Astrocyte (in vitro differentiated cells and primary cell): ENCODE measurements around the gene WNT3A. TPM values are rescaled to one million over a fixed set of nuclear protein-coding genes. Genes with fewer than 3 reads are reported as not detected.

Source experiments
- DNase-seq: peaks from one replicate; pipeline ENCODE4 v3.0.0-alpha.2; 2010; ENCODE audit warnings: low read depth
- FAIRE-seq: peaks from 2 replicates; lab custom pipeline; 2011; peaks lifted over from hg19 to GRCh38; lab: Jason Lieb, UNC
- H2AFZ ChIP-seq: 2 replicates; pipeline ENCODE4 v1.6.0; 2012; ENCODE audit warnings: low read depth, low read length, inconsistent platforms
- H3K27ac ChIP-seq: 2 replicates; pipeline ENCODE4 v1.5.1; 2011; ENCODE audit warnings: low read depth, low read length, inconsistent platforms
- H3K27me3 ChIP-seq: 2 replicates; pipeline ENCODE4 v1.6.0; 2011; ENCODE audit warnings: low read length, inconsistent platforms; ENCODE audit not compliant: insufficient read depth
- H3K36me3 ChIP-seq: 2 replicates; pipeline ENCODE4 v1.5.1; 2011; ENCODE audit warnings: low read length, inconsistent platforms; ENCODE audit not compliant: insufficient read depth
- H3K4me1 ChIP-seq: 2 replicates; pipeline ENCODE4 v1.5.1; 2011; ENCODE audit warnings: low read length, inconsistent platforms; ENCODE audit not compliant: insufficient read depth
- H3K4me2 ChIP-seq: 2 replicates; pipeline ENCODE4 v1.6.0; 2012; ENCODE audit warnings: low read length, inconsistent platforms
- H3K4me3 ChIP-seq: 2 replicates; pipeline ENCODE4 v1.5.1; 2011; ENCODE audit warnings: low read depth, mild to moderate bottlenecking, low read length, inconsistent platforms; ENCODE audit not compliant: insufficient read depth
- H3K79me2 ChIP-seq: 2 replicates; pipeline ENCODE4 v1.6.0; 2012; ENCODE audit warnings: mild to moderate bottlenecking, low read length, inconsistent platforms; ENCODE audit not compliant: insufficient read depth
- H3K9ac ChIP-seq: 2 replicates; pipeline ENCODE4 v1.6.0; 2012; ENCODE audit warnings: mild to moderate bottlenecking, low read length, inconsistent platforms
- H3K9me3 ChIP-seq: 2 replicates; pipeline ENCODE4 v1.5.1; 2012; ENCODE audit warnings: low read depth, mild to moderate bottlenecking, low read length, inconsistent platforms; ENCODE audit not compliant: insufficient read depth
- H4K20me1 ChIP-seq: 2 replicates; pipeline ENCODE4 v1.6.0; 2012; ENCODE audit warnings: low read length, inconsistent platforms; ENCODE audit not compliant: insufficient read depth
- H3K27ac Mint-ChIP-seq: one replicate; pipeline ENCODE4 v1.8.0; 2021; ENCODE audit warnings: mild to moderate bottlenecking, mixed read lengths; ENCODE audit not compliant: unreplicated experiment
- H3K27me3 Mint-ChIP-seq: one replicate; pipeline ENCODE4 v1.8.0; 2021; ENCODE audit warnings: low read depth, mixed read lengths; ENCODE audit not compliant: unreplicated experiment
- H3K36me3 Mint-ChIP-seq: one replicate; pipeline ENCODE4 v1.8.0; 2021; ENCODE audit warnings: low read depth, mixed read lengths; ENCODE audit not compliant: unreplicated experiment
- H3K4me1 Mint-ChIP-seq: one replicate; pipeline ENCODE4 v1.8.0; 2021; ENCODE audit warnings: low read depth, mixed read lengths; ENCODE audit not compliant: unreplicated experiment
- H3K4me3 Mint-ChIP-seq: one replicate; pipeline ENCODE4 v1.8.0; 2021; ENCODE audit warnings: mild to moderate bottlenecking, moderate library complexity, mixed read lengths; ENCODE audit not compliant: unreplicated experiment
- H3K9me3 Mint-ChIP-seq: one replicate; pipeline ENCODE4 v1.8.0; 2021; ENCODE audit warnings: mild to moderate bottlenecking, mixed read lengths; ENCODE audit not compliant: unreplicated experiment
- EZH2 ChIP-seq: IDR thresholded peaks from 2 replicates; pipeline ENCODE4 v1.6.1; 2012; ENCODE audit warnings: mild to moderate bottlenecking, low read length, inconsistent platforms; ENCODE audit not compliant: insufficient read depth
- total RNA-seq: library from RNA; stranded (reverse); gene quantifications from 2 replicates; pipeline ENCODE4 v1.2.1, GENCODE V29; 2021
- TF ChIP-seq, protein P1 (sequence below): IDR thresholded peaks from 2 replicates; pipeline ENCODE4 v1.5.1; 2011; ENCODE audit warnings: low read depth, mild to moderate bottlenecking, inconsistent platforms, low read length, moderate library complexity; ENCODE audit not compliant: insufficient read depth

The WNT3A gene
- total RNA-seq, 1 donor from 2014 or later: not detected

DNA sequence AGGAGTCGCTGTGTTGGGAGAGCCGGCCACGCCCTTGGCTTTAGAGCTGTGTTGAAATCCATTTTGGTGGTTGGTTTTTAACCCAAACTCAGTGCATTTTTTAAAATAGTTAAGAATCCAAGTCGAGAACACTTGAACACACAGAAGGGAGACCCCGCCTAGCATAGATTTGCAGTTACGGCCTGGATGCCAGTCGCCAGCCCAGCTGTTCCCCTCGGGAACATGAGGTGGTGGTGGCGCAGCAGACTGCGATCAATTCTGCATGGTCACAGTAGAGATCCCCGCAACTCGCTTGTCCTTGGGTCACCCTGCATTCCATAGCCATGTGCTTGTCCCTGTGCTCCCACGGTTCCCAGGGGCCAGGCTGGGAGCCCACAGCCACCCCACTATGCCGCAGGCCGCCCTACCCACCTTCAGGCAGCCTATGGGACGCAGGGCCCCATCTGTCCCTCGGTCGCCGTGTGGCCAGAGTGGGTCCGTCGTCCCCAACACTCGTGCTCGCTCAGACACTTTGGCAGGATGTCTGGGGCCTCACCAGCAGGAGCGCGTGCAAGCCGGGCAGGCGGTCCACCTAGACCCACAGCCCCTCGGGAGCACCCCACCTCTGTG, 91.6 kb downstream of the WNT3A start:
- Mint-ChIP-seq H3K9me3 (peaks cover 3% of the 10 kb centered on the region), H3K4me3 (no peak overlapping the region), H3K4me1 (peaks cover 23% of the 10 kb centered on the region), H3K36me3 (peaks cover 17% of the 10 kb centered on the region), H3K27me3 (no peaks in the 10 kb centered on the region), H3K27ac (no peak overlapping the region)
- Histone ChIP-seq H4K20me1 (peaks cover 86% of the 10 kb centered on the region), H3K27ac (no peak overlapping the region), H3K79me2 (peaks cover 94% of the 10 kb centered on the region), H3K27me3 (no peaks in the 10 kb centered on the region), H3K36me3 (peaks cover 15% of the 10 kb centered on the region), H3K9ac (no peak overlapping the region), H2AFZ (no peak overlapping the region), H3K4me3 (no peak overlapping the region), H3K4me1 (peaks cover 1% of the 10 kb centered on the region), H3K4me2 (no peak overlapping the region), H3K9me3 (peaks cover 10% of the 10 kb centered on the region)
- TF ChIP-seq, protein P1, sequence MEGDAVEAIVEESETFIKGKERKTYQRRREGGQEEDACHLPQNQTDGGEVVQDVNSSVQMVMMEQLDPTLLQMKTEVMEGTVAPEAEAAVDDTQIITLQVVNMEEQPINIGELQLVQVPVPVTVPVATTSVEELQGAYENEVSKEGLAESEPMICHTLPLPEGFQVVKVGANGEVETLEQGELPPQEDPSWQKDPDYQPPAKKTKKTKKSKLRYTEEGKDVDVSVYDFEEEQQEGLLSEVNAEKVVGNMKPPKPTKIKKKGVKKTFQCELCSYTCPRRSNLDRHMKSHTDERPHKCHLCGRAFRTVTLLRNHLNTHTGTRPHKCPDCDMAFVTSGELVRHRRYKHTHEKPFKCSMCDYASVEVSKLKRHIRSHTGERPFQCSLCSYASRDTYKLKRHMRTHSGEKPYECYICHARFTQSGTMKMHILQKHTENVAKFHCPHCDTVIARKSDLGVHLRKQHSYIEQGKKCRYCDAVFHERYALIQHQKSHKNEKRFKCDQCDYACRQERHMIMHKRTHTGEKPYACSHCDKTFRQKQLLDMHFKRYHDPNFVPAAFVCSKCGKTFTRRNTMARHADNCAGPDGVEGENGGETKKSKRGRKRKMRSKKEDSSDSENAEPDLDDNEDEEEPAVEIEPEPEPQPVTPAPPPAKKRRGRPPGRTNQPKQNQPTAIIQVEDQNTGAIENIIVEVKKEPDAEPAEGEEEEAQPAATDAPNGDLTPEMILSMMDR: no peak
- no peak for TF ChIP-seq EZH2
- DNase-seq (no peak), FAIRE-seq (no peak)

DNA sequence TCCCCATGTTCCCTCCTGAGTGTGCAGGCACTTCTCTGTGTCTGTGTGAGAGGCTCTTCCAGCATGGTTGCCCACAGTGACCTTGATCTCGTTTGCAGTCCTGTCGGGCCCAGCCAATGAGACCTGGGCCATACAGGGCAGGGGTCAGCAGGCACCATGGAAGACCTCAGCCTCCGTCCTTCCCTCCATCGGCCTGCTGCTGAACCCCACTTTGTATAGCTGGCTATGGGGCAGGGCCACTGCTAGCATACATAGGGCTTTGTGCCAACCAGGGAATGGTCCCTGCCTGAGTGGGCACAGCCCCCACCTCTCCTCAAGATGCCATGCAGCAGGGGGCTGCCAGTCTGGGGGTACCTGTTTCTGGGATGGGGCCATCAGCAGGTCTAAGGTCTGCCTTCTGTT, 92.5 kb downstream of the WNT3A start:
- Histone ChIP-seq H3K9ac (no peak overlapping the region), H3K9me3 (peaks cover 4% of the 10 kb centered on the region), H3K79me2 (peaks cover 91% of the 10 kb centered on the region), H3K4me1 (peaks cover 4% of the 10 kb centered on the region), H2AFZ (no peak overlapping the region), H4K20me1 (peaks cover 77% of the 10 kb centered on the region), H3K27ac (no peak overlapping the region), H3K36me3 (peaks cover 15% of the 10 kb centered on the region), H3K4me2 (no peak overlapping the region), H3K4me3 (no peak overlapping the region), H3K27me3 (no peaks in the 10 kb centered on the region)
- H3K36me3 Mint-ChIP-seq: peaks cover 17% of the 10 kb centered on the region
- peaks cover 3% of the 10 kb centered on the region for H3K9me3 Mint-ChIP-seq
- TF ChIP-seq, protein P1: no peak
- TF ChIP-seq EZH2: no peak
- no peaks in the 10 kb centered on the region for H3K27me3 Mint-ChIP-seq
- peak overlapping the region; percentile 45 for H3K4me3 Mint-ChIP-seq
- H3K4me1 Mint-ChIP-seq: peaks cover 23% of the 10 kb centered on the region
- no peak for DNase-seq
- FAIRE-seq: no peak
- H3K27ac Mint-ChIP-seq: no peak overlapping the region

- Mint-ChIP-seq H3K4me1 (peaks cover 11% of the 10 kb centered on the region), H3K27me3 (no peaks in the 10 kb centered on the region), H3K4me3 (peak overlapping the region; percentile 81), H3K36me3 (peaks cover 12% of the 10 kb centered on the region), H3K9me3 (no peaks in the 10 kb centered on the region), H3K27ac (no peak overlapping the region)
- Histone ChIP-seq H2AFZ (no peak overlapping the region), H3K9me3 (no peaks in the 10 kb centered on the region), H3K4me2 (peak overlapping the region; percentile 90), H3K27me3 (no peaks in the 10 kb centered on the region), H3K27ac (no peak overlapping the region), H3K4me3 (no peak overlapping the region), H3K9ac (peak overlapping the region; percentile 84), H3K4me1 (peaks cover 4% of the 10 kb centered on the region), H3K36me3 (peaks cover 15% of the 10 kb centered on the region), H3K79me2 (peaks cover 74% of the 10 kb centered on the region), H4K20me1 (peaks cover 60% of the 10 kb centered on the region)
- TF ChIP-seq, protein P1: no peak
- no peak for TF ChIP-seq EZH2
- DNase-seq: no peak
- FAIRE-seq: no peak
Observed at GRCh38 chr1:228100822-228101613, 94.2 kb downstream of the WNT3A start.
